ENCODE data around the gene CEP55.
A peak's percentile ranks its signal among the peaks of the same experiment; 100 is the strongest.

Gene CEP55

GRCh38 chr10:93454736-93455135 lies 41.7 kb upstream of the CEP55 start:
- Histone ChIP-seq H3K27ac (peak overlapping the region in 1 of 2 donors; percentile 57), H3K4me3 (no peak overlapping the region)
- DNase-seq (ENCODE audit: low spot score), result no peak
- no peak for TF ChIP-seq CTCF (IDR thresholded peaks at IDR 0.05)

- Histone ChIP-seq H3K27ac (peak overlapping the region; percentile 53 to 92), H3K4me3 (no peak overlapping the region)
- TF ChIP-seq CTCF (IDR thresholded peaks at IDR 0.05), result no peak
- DNase-seq (ENCODE audit: low spot score), result no peak
Observed at GRCh38 chr10:93456480-93456879, 39.9 kb upstream of the CEP55 start.

- no peak for DNase-seq (ENCODE audit: low spot score)
- Histone ChIP-seq H3K27ac (peak overlapping the region; percentile 91 to 92), H3K4me3 (no peak overlapping the region)
- no peak for TF ChIP-seq CTCF (IDR thresholded peaks at IDR 0.05)
Observed at GRCh38 chr10:93457511-93457910, 38.9 kb upstream of the CEP55 start.

- peak overlapping the region; percentile 91 to 92 for H3K27ac ChIP-seq
- peak overlapping the region; percentile 16 for H3K4me3 ChIP-seq
- peak; percentile 96 for DNase-seq (ENCODE audit: low spot score)
- TF ChIP-seq CTCF (IDR thresholded peaks at IDR 0.05), result no peak
Observed at GRCh38 chr10:93458821-93459257, 37.6 kb upstream of the CEP55 start.

- no peak for TF ChIP-seq CTCF (IDR thresholded peaks at IDR 0.05)
- H3K27ac ChIP-seq, result peak overlapping the region; percentile 91 to 92
- DNase-seq (ENCODE audit: low spot score), result no peak
- no peak overlapping the region for H3K4me3 ChIP-seq
Observed at GRCh38 chr10:93459466-93459865, 36.9 kb upstream of the CEP55 start.

- DNase-seq (ENCODE audit: low spot score), result no peak
- no peak for TF ChIP-seq CTCF (IDR thresholded peaks at IDR 0.05)
- peak overlapping the region; percentile 36 to 85 for H3K27ac ChIP-seq
- H3K4me3 ChIP-seq, result no peak overlapping the region
Observed at GRCh38 chr10:93461109-93461806, 35.2 kb upstream of the CEP55 start.

GRCh38 chr10:93461807-93462178 lies 34.6 kb upstream of the CEP55 start:
- Histone ChIP-seq H3K4me3 (no peak overlapping the region), H3K27ac (peak overlapping the region; percentile 64 to 85)
- no peak for DNase-seq (ENCODE audit: low spot score)
- TF ChIP-seq CTCF (IDR thresholded peaks at IDR 0.05), result no peak

All from coronary artery (tissue), 2 donors.